Transverse colon (tissue), 4 donors: Measurements from ENCODE around the gene GALNT17.

Experiments
- CTCF ChIP-seq, 5 experiments: fragments of 200-600 bp in 3 of 5; fragments of 450-650 bp in 2 of 5; sonication (generic) in 3 of 5; IDR thresholded peaks; 1 replicate in 2 of 5; 2 replicates in 3 of 5; pipeline ENCODE4 v1.5.1; 2016 to 2017; ENCODE audit warnings: antibody characterized with exemption in 5 of 5, inconsistent platforms in 3 of 5, mild to moderate bottlenecking in 2 of 5, moderate library complexity in 1 of 5
- POLR2AphosphoS5 ChIP-seq, 3 donors: sonication (generic); formaldehyde crosslinking; IDR thresholded peaks; one replicate each; pipeline ENCODE4 v1.6.1; 2016; ENCODE audit warnings: antibody characterized with exemption in 3 of 3

GRCh38 chr7:71312755-71313490 is 181.0 kb downstream of the GALNT17 start:
- TF ChIP-seq POLR2AphosphoS5 (IDR thresholded peaks at IDR 0.05) (no peak), CTCF (IDR thresholded peaks at IDR 0.05) (no peak)
